Rectal smooth muscle tissue (tissue), 1 donor: ENCODE measurements around the gene TMPRSS13.
"Not testable (repeated sequence)": the region's sequence is repeated elsewhere in the genome, so short reads cannot be mapped to it uniquely, and the experiment has no call there.

Experiments
- H3K27ac ChIP-seq: one replicate; pipeline ENCODE4 v1.7.0; 2013; ENCODE audit warnings: low read depth, low read length, inconsistent platforms
- H3K27me3 ChIP-seq: one replicate; pipeline ENCODE4 v1.7.0; 2013; ENCODE audit warnings: low read length; ENCODE audit not compliant: control insufficient read depth, insufficient read depth
- H3K36me3 ChIP-seq: one replicate; pipeline ENCODE4 v1.7.0; 2013; ENCODE audit warnings: low read length; ENCODE audit not compliant: control insufficient read depth, insufficient read depth
- H3K4me1 ChIP-seq: one replicate; pipeline ENCODE4 v1.7.0; 2013; ENCODE audit warnings: low read length; ENCODE audit not compliant: control insufficient read depth, insufficient read depth
- H3K4me3 ChIP-seq: one replicate; pipeline ENCODE4 v1.7.0; 2013; ENCODE audit warnings: low read length
- H3K9ac ChIP-seq: one replicate; pipeline ENCODE4 v1.7.0; 2013; ENCODE audit warnings: low read length

TMPRSS13 gene

GRCh38 chr11:117866526-117866925 is 62.7 kb downstream of the TMPRSS13 start:
- Histone ChIP-seq H3K27me3 (no peaks in the 10 kb centered on the region), H3K4me1 (peaks cover 38% of the 10 kb centered on the region)

GRCh38 chr11:117865546-117865945 is 63.7 kb downstream of the TMPRSS13 start:
- peaks cover 43% of the 10 kb centered on the region for H3K4me1 ChIP-seq
- H3K4me3 ChIP-seq, H3K27me3 ChIP-seq, H3K36me3 ChIP-seq, H3K27ac ChIP-seq, H3K9ac ChIP-seq: not testable (repeated sequence)

More at GRCh38 chr11:117866526-117866925, 62.7 kb downstream of the TMPRSS13 start:
- no peak overlapping the region for H3K4me3 ChIP-seq
- H3K36me3 ChIP-seq = no peaks in the 10 kb centered on the region
- peak overlapping the region; percentile 21 for H3K27ac ChIP-seq
- H3K9ac ChIP-seq = no peak overlapping the region

GRCh38 chr11:117863383-117863782 is 65.8 kb downstream of the TMPRSS13 start:
- no peak overlapping the region for H3K27ac ChIP-seq
- peaks cover 37% of the 10 kb centered on the region for H3K4me1 ChIP-seq

GRCh38 chr11:117862753-117863152 is 66.4 kb downstream of the TMPRSS13 start:
- no peaks in the 10 kb centered on the region for H3K36me3 ChIP-seq
- no peak overlapping the region for H3K4me3 ChIP-seq
- H3K4me1 ChIP-seq = peaks cover 40% of the 10 kb centered on the region
- no peaks in the 10 kb centered on the region for H3K27me3 ChIP-seq
- H3K27ac ChIP-seq = no peak overlapping the region
- no peak overlapping the region for H3K9ac ChIP-seq

More at GRCh38 chr11:117863383-117863782, 65.8 kb downstream of the TMPRSS13 start:
- Histone ChIP-seq H3K36me3 (no peaks in the 10 kb centered on the region), H3K9ac (no peak overlapping the region), H3K27me3 (no peaks in the 10 kb centered on the region), H3K4me3 (no peak overlapping the region)

DNA sequence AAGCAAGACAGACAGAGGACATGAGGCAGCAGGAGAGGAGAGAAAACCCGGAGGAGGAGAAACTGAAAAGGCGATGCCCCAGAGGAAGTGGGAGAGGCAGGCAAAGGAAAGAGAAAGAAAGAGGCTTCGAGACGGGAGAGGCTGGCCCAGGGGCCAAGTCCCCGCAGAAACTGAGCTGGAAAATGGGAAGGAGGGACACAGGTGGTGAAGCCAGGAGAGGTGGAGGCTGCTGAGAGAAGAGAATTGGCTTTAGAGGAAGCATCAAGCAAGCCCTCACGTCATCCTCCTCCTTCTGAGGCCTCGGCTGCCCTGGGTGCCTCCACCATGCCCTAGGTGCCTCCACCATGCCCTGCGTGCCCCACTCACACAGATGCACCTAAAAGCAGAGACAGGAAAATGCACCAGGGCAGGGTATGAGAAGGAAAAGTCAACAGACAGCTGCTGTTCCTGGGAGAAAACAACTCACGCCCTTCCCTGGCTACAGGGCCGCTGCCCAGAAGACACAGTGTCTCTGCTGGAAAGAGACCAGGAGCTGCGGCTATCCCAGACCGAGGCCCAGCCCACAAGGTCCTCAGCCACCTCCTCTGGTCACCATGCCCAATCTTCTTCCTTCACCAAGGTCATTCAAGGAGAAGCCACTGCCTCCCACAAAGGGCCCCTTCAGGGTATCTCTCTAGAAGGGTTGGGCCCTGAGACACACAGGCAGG is 67.0 kb downstream of the TMPRSS13 start:
- no peak overlapping the region for H3K4me3 ChIP-seq
- H3K4me1 ChIP-seq = peaks cover 40% of the 10 kb centered on the region
- no peak overlapping the region for H3K27ac ChIP-seq

GRCh38 chr11:117861151-117862018 is 67.8 kb downstream of the TMPRSS13 start:
- no peaks in the 10 kb centered on the region for H3K27me3 ChIP-seq
- no peaks in the 10 kb centered on the region for H3K36me3 ChIP-seq
- H3K4me1 ChIP-seq = peaks cover 40% of the 10 kb centered on the region
- H3K27ac ChIP-seq = no peak overlapping the region
- H3K9ac ChIP-seq = no peak overlapping the region
- H3K4me3 ChIP-seq = no peak overlapping the region

More for the DNA sequence above, 67.0 kb downstream of the TMPRSS13 start:
- no peak overlapping the region for H3K9ac ChIP-seq
- no peaks in the 10 kb centered on the region for H3K27me3 ChIP-seq
- no peaks in the 10 kb centered on the region for H3K36me3 ChIP-seq

- no peaks in the 10 kb centered on the region for H3K27me3 ChIP-seq
- peaks cover 36% of the 10 kb centered on the region for H3K4me1 ChIP-seq
- no peaks in the 10 kb centered on the region for H3K36me3 ChIP-seq
- H3K9ac ChIP-seq = no peak overlapping the region
- no peak overlapping the region for H3K4me3 ChIP-seq
- no peak overlapping the region for H3K27ac ChIP-seq
Measured at GRCh38 chr11:117860139-117860538, 69.1 kb downstream of the TMPRSS13 start.

- Histone ChIP-seq H3K4me1 (peaks cover 36% of the 10 kb centered on the region), H3K9ac (no peak overlapping the region), H3K36me3 (no peaks in the 10 kb centered on the region), H3K27me3 (no peaks in the 10 kb centered on the region), H3K27ac (no peak overlapping the region), H3K4me3 (no peak overlapping the region)
Measured at GRCh38 chr11:117859488-117860112, 69.6 kb downstream of the TMPRSS13 start.

DNA sequence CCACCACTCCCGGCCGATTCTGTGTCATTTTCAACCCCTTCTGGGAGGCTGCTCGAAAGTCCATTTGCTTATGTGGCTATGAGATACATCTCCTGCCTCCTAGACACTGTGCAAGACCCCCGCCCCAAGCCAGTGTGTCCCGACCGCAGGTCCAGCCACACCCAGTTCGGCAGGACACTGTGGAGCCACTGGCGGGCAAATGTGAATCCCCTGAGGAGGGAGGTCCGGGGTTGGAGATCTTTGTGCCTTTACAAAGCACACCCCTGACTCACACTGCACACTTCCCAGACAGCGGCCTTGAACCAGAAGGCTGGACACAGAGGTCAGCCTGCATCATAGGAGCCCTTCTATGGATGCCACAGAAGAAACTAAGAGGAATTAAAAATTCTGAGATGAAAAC is 70.1 kb downstream of the TMPRSS13 start:
- Histone ChIP-seq H3K9ac (no peak overlapping the region), H3K36me3 (no peaks in the 10 kb centered on the region), H3K4me1 (peaks cover 36% of the 10 kb centered on the region), H3K27me3 (no peaks in the 10 kb centered on the region), H3K4me3 (no peak overlapping the region), H3K27ac (no peak overlapping the region)

GRCh38 chr11:117857734-117858414 is 71.3 kb downstream of the TMPRSS13 start:
- Histone ChIP-seq H3K9ac (no peak overlapping the region), H3K27me3 (no peaks in the 10 kb centered on the region), H3K27ac (no peak overlapping the region), H3K4me3 (no peak overlapping the region), H3K4me1 (peaks cover 34% of the 10 kb centered on the region), H3K36me3 (no peaks in the 10 kb centered on the region)

DNA sequence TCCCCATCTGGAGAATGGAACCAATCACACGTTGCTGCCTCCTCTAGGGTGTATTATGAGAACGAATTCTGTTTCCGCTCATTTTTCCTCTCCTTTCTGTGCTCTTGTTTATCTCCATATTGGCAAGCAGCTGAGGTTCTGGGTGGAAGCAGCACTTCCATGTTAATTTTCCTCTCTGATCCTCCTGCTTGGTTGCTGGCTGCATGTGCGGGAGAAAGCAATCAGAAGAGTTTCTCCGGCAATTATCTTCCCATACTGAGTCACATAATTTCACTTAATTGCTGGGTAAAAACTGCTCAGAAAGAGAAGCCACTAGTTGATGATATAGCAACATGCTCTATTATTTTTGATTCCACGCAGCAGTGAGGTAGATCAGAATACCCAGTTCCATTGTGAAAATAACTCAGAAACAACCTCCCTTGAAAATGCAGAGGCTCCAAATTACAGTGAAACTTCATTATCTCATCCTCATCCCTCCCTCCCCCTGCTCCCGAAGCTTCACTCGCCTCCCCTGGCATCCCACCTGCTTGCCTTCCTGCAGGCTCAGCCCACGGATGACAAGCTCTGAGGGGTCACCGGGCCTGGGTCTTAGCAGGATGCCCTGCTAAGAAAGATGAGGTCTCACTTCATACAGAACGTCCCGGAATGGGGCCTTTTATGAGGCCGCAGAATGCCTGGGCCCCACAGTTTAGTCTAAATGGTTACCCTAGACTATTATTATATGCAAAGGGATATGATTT is 73.1 kb downstream of the TMPRSS13 start:
- Histone ChIP-seq H3K4me1 (peaks cover 21% of the 10 kb centered on the region), H3K36me3 (no peaks in the 10 kb centered on the region), H3K9ac (no peak overlapping the region), H3K4me3 (no peak overlapping the region), H3K27ac (no peak overlapping the region), H3K27me3 (no peaks in the 10 kb centered on the region)
